Colonic mucosa (tissue), 4 donors: ENCODE results near the gene SKAP2. TPM values are rescaled to one million over a fixed set of nuclear protein-coding genes. Genes with fewer than 3 reads are reported as not detected.

ENCODE experiments used
- DNase-seq: peaks from one replicate; pipeline ENCODE4 v3.0.0-alpha.2; 2020
- H3K27ac ChIP-seq: fragments of 200-600 bp; one replicate; pipeline ENCODE4 v1.8.0; 2021
- H3K27me3 ChIP-seq: fragments of 200-600 bp; one replicate; pipeline ENCODE4 v1.8.0; 2021
- H3K36me3 ChIP-seq: fragments of 200-600 bp; one replicate; pipeline ENCODE4 v1.8.0; 2021
- H3K4me1 ChIP-seq: fragments of 200-600 bp; one replicate; pipeline ENCODE4 v1.8.0; 2021; ENCODE audit warnings: mild to moderate bottlenecking
- H3K4me3 ChIP-seq: fragments of 200-600 bp; one replicate; pipeline ENCODE4 v1.8.0; 2021
- H3K9ac ChIP-seq, 2 donors: one replicate each; pipeline ENCODE4 v1.7.0; 2013; ENCODE audit warnings: control low read depth in 2 of 2, low read depth in 2 of 2, low read length in 2 of 2
- H3K9me3 ChIP-seq: fragments of 200-600 bp; one replicate; pipeline ENCODE4 v1.8.0; 2021
- CTCF ChIP-seq: fragments of 200-600 bp; IDR thresholded peaks from one replicate; pipeline ENCODE4 v1.8.0; 2022; ENCODE audit warnings: antibody characterized with exemption, mild to moderate bottlenecking
- intact Hi-C: fragments of 100-400 bp; cut with DNase I; formaldehyde crosslinking; loops from one replicate; pipeline ENCODE4 v1.14.1; 2022
- total RNA-seq, 2 donors: library from RNA; stranded (reverse); fragmentation: NEBNext Ultra II Directional in 1 of 2; extraction: Animal tissue kit (Norgen Biotek cat#: 25700) in 1 of 2; gene quantifications; one replicate each; pipeline ENCODE4 v1.2.1, GENCODE V29; 2021
- donor health status: healthy.
- donor health status: DM: no; HTN: no; CAD: no.
- donor health status: DM: no; HTN: no; CAD: no.

Gene SKAP2
- total RNA-seq, 2 donors from 2014 or later, result 41.6 to 46.9 TPM

- Histone ChIP-seq H3K36me3 (no peaks in the 10 kb centered on the region), H3K27me3 (no peaks in the 10 kb centered on the region), H3K27ac (no peak overlapping the region), H3K9me3 (no peaks in the 10 kb centered on the region), H3K9ac (no peak overlapping the region), H3K4me1 (no peaks in the 10 kb centered on the region), H3K4me3 (no peak overlapping the region)
- TF ChIP-seq CTCF, result no peak
- intact Hi-C loops, result no loop called here
- DNase-seq, result no peak
Observed at GRCh38 chr7:26627221-26627620, 237.2 kb downstream of the SKAP2 start.

GRCh38 chr7:26626687-26627086, 237.7 kb downstream of the SKAP2 start:
- DNase-seq, result no peak
- Histone ChIP-seq H3K9ac (no peak overlapping the region), H3K36me3 (no peaks in the 10 kb centered on the region), H3K27ac (no peak overlapping the region), H3K4me3 (no peak overlapping the region), H3K27me3 (no peaks in the 10 kb centered on the region), H3K4me1 (no peaks in the 10 kb centered on the region), H3K9me3 (no peaks in the 10 kb centered on the region)
- intact Hi-C loops, result no loop called here
- no peak for TF ChIP-seq CTCF

DNA sequence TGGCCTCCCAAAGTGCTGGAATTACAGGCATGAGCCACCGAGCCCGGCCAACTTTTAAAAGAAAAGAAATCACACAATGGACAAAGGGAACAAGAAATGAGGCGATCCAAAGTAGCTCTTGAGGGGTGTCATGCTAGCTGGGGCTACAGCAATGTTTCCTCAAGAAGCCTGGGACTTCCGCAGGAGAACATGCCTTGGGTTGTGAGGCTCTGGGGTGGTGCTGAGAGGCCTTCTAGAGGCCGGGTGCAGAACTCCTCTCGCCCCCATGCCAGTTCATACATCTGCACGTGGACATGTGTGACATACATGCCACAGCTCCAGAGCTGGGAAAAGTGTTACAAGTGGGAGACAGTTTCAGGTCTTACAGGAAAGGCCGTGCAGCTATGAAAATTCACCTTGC, 238.2 kb downstream of the SKAP2 start:
- Histone ChIP-seq H3K4me1 (no peaks in the 10 kb centered on the region), H3K4me3 (no peak overlapping the region), H3K9ac (no peak overlapping the region), H3K27ac (no peak overlapping the region), H3K9me3 (no peaks in the 10 kb centered on the region), H3K27me3 (no peaks in the 10 kb centered on the region), H3K36me3 (no peaks in the 10 kb centered on the region)
- no peak for TF ChIP-seq CTCF
- intact Hi-C loops, result no loop called here
- no peak for DNase-seq

GRCh38 chr7:26625286-26625685, 239.1 kb downstream of the SKAP2 start:
- DNase-seq, result no peak
- H3K4me3 ChIP-seq, result no peak overlapping the region
- no peaks in the 10 kb centered on the region for H3K4me1 ChIP-seq
- H3K9me3 ChIP-seq, result no peaks in the 10 kb centered on the region
- intact Hi-C loops, result no loop called here
- no peak overlapping the region for H3K9ac ChIP-seq
- no peak overlapping the region for H3K27ac ChIP-seq
- H3K36me3 ChIP-seq, result no peaks in the 10 kb centered on the region
- H3K27me3 ChIP-seq, result no peaks in the 10 kb centered on the region
- no peak for TF ChIP-seq CTCF

- Histone ChIP-seq H3K4me1 (no peaks in the 10 kb centered on the region), H3K9me3 (no peaks in the 10 kb centered on the region), H3K36me3 (no peaks in the 10 kb centered on the region), H3K27ac (no peak overlapping the region), H3K4me3 (no peak overlapping the region), H3K27me3 (no peaks in the 10 kb centered on the region), H3K9ac (no peak overlapping the region)
- DNase-seq, result no peak
- intact Hi-C loops, result no loop called here
- no peak for TF ChIP-seq CTCF
Observed at GRCh38 chr7:26624839-26625238, 239.6 kb downstream of the SKAP2 start.

GRCh38 chr7:26624431-26624830, 240.0 kb downstream of the SKAP2 start:
- Histone ChIP-seq H3K27me3 (no peaks in the 10 kb centered on the region), H3K9me3 (no peaks in the 10 kb centered on the region), H3K4me1 (no peaks in the 10 kb centered on the region), H3K4me3 (no peak overlapping the region), H3K9ac (no peak overlapping the region), H3K27ac (no peak overlapping the region), H3K36me3 (no peaks in the 10 kb centered on the region)
- intact Hi-C loops, result no loop called here
- TF ChIP-seq CTCF, result no peak
- no peak for DNase-seq
